HG03095 (cell line): ENCODE data around the gene PPFIA1.
"Not testable (repeated sequence)": the region's sequence is repeated elsewhere in the genome, so short reads cannot be mapped to it uniquely, and the experiment has no call there.

Experiments used
- ATAC-seq: cut with Tn5 transposase; IDR thresholded peaks from one replicate; pipeline ENCODE4 v1.9.1; 2021; ENCODE audit warnings: moderate library complexity; ENCODE audit not compliant: unreplicated experiment

Gene PPFIA1

DNA sequence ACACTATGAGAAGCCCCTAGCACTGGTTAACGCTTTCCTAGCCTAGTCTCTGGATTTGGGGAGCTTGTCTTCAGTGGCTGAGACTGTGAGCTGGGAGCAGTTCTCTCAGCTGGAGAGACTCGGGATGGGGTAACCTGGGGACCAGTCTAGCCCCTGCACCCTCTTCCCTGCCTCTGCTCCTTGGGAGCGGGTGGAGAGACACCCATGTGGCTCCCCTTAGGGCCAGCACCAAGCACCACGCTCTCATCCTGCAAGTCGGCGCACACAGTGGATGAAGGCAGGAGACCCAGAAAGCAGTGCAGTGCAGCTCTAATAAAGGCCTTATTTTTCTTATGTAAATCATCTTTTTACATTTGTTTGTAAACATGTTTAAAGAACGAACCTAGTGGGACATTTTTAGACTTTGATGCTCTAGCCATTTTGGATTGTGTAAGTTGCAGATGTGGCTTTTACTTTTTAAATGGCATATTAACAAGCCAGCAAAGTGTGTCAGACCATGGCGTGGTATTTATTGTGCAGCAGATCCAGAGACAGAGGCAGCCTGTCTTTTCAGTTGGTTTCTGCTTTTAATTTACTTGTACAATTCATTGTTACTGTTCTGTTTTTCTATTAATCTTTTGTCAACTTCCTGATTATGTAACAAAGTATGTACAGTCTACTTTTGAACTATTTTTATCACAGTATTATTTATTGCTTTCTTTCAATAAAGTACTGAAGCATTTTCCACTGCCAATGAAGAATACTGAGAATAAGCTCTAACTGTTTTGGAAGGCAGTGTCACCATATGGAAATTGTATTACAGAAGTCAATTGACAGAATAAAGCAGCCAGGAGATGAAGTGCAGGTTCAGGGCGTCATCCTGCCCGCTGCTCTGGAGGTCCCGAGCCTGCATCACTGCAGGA, 113.4 kb downstream of the PPFIA1 start:
- no peak for ATAC-seq

DNA sequence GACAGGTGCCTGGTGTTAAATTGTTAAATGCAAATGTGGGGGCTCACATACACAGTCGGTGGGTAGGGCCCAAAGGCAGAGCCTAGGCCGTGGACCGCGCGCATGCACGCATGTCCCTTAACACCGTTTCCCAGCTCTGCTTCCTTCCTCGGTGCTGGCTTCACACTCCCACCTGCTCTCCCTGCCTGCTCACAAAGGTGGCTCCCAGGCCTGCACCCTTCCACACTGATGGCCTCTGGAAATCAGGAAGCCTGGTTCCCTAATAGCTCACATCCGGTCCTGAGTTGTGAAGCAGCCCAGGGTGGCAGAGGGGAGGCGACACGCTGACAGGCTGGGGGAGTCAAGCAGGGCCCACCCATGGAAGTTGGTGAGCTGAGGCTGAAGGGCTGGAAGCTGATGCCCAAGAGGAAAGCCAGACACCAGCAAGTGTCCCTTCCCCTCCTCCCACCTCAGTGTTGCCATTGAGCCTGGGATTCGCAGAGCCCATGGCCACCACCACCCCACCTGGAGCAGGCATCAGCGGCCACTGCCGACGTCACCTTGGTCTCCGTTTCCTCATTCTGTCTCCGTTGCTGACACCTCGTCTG, 114.2 kb downstream of the PPFIA1 start:
- no peak for ATAC-seq

DNA sequence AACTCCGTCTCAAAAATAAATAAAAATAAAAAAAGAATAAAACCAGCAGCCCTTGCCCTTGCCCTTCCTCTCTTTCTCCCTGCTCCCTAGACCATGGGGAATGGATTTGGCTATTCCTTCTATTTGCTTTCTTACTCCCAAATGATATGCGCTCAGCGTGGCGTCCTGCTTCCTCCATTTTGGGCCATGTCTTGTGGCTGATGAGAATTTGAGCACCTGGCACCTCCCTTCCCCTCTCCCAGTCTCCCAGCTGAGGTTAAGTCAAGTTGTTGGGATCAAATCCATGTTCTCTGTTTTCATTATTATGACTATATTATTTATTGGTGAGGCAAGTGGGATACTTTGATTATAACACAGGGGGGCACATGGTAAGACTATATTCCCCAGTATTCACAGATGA, 117.1 kb downstream of the PPFIA1 start:
- ATAC-seq: no peak

DNA sequence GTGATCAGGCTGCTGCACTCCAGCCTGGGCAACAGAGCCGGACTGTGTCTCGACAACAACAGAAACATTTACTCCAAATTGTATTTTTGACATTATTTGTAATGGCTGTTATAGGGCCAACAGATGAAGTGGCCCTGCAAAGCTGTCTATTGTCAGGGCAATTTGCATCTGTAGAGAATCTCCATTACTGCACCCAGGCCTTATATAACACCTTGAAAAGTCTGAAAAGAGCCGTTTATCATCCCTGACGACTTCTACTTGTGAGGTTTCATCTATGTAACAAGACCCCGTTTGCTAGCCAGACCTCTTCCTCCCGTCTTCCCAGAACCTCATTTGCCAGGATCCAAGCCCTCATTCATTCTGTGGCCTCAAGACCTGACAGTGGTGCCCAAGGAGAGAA, 118.7 kb downstream of the PPFIA1 start:
- ATAC-seq: no peak

DNA sequence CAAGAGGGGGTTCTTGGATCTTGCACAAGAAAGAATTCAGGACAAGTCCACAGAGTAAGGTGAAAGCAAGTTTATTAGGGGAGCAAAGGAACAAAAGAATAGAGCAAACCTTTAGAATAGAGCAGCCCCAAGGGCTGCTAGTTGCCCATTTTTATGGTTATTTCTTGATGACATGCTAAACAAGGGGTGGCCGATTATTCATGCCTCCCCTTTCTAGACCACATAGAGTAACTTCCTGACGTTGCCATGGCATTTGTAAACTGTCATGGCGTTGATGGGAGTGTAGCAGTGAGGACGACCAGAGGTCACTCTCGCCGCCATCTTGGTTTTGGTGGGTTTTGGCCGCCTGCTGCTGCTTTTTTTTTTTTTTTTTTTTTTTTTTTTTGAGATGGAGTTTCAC, 120.4 kb downstream of the PPFIA1 start:
- ATAC-seq: not testable (repeated sequence)

DNA sequence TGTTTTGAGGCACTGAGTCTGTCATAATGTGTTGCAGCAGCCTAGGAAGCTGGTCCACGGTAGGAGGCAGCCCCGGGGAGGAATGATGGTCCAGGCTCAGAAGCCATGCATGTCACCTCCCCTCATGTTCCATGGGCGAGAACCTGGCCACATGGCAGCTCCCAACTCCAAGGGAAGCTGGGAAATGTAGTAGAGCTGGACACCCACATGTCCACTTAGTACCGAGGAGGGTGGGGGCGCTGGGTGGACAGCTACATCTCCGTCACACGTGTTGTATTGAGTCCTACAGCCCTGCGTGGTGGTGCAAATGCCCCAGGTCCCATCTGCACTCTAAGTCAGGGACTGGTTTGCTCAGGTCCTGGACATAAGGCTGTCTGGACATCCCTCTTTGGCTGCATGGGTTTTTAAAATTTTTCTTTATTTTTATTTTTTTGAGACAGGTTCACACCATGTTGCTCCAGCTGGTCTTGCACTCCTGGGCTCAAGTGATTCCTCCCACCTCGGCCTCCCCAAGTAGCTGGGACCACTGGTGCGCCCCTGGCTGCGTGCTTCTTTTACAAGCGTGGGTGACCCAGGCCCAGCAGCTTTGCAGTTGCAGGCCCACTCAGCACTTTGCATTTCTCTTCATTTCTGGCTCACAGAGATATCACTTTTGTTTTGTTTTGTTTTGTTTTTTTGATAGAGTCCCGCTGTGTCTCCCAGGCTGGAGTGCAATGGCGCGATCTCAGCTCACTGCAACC, 123.9 kb downstream of the PPFIA1 start:
- no peak for ATAC-seq

DNA sequence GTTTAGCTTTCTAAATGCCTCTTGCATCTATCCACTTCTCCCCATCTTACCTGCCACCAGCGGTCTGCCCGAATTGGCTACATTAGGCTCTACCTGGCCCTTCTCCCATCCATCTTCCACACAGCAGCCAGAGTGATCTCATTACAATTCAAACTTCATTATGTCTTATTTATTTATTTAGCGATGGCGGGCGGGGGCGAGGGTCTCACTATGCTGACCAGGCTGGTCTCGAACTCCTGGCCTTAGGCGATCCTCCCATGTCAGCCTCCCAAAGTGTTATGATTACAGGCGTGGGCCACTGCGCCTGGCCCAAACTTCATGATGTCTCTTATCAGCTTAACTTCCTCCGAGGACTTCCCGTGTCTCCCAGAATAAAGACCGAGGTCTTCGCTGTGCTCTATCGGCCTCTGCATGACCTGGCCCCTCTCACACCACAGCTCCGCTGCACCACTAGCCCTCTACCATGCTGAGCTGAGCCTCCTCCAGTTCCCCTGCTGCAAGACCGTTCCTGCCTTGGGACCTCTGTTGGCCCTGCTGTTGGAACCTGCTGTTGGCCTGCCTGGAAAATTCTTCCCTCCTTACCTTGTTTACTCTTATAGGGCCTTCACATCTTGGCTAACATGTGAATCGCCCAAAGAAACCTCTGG, 127.0 kb downstream of the PPFIA1 start:
- no peak for ATAC-seq

DNA sequence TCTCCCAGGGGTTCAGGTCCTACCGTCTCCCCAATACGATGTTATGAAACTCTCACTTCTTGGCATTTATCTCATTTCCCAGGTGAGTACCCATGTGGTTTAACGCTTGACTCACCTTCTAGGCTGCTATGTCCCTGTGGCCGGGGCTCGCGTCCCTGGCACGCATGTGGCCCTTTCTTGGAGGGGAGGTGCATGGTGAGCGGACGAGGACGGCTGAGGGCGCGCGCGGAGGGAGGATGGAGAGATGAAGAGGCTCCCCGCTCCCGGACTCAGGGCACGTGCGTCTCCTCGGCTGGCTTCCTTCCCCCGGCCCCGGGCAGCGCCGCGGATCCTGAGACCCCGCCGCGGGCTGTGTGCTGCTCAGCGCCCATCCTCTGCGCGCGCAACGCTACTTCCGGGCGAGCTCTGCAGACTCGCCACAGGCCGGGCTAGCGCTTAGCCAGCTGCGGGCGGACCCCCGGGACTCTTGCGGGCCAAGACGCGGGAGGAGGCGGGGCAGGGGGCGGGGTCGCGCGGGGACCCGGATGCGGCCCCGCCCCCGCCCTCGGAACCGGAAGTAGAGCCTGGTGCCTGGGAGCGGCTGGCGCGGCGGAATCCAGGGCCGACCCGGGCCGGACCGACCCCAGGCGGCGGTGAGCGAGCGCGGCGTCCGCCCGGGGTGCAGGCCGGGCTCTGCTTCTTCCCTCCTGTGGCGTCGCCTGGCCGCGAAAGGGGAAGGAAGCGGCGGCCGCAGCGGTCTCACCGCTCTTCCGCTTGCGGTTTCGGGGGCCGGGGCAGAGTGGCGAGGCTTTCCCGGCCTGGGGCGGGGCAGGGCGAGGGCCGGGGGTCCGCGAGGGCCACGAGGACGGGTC, 127.7 kb downstream of the PPFIA1 start, which contains the start of gene CTTN:
TSS of gene CTTN (plus strand) at position 547 of the 851 bp plus-strand sequence. CDS start 8,769 bp downstream, outside the sequence.
- ATAC-seq: no peak

DNA sequence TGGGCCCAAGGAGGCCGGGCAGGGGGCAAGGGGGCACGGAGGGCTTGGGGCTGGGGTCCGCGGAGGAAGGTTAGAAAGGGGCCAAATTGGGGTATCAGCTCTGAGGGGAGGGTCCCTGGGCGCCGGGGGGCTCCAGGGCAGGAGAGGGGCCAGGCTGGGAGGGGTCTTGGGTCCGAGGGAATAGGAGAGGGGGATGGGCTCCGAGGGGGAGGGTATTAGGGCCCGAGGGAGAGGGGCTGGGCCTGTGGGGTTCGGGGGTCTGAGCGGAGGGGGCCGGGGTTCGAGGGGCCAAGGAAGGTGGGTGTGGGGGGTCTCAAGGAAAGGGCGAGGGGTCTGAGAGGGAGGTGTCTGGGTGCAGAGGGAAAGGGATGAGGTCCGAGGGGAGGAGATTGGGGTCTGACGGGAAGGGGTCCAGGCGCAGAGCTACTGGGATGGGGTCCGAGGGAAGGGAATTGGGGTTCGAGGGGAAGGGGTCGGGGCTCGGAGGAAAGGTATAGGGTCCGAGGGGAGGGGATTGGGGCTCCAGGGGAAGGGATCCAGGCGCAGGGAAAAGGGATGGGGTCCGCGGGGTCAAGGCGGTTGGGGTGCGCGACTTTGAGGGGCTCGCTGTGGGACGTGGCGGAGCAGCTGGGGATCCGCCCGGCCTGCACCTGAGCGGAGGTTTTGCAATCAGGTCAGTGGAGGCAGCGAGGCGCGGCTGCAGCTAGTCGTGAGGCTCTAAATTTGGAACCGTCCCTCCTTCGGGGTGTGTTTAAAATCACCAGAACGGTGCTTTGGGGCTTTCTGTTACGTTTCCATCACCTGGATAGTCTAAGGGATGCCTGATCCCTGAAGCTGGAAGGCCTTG, 128.6 kb downstream of the PPFIA1 start:
- no peak for ATAC-seq

DNA sequence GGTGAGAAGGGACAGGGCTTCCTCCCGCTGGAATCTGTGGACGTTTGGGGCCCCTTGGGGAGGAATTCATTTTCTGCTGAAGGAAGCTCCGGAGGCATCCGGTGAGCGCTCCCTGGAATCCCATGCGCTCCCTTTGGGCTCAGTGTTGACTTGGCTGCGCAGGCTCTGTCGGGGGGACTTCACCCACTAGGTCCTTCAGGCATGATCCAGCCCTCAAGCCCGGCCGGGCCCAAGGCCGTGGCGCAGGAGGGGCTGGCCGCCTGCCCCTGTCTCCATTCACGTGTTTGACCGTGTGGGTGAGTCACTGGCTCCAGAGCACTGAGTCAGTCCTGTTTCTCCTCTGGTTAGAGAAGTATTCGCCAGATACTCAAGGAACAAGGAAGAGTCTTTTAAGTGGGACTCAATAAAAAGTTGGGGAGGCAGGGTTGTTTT, 129.2 kb downstream of the PPFIA1 start:
- ATAC-seq: no peak

DNA sequence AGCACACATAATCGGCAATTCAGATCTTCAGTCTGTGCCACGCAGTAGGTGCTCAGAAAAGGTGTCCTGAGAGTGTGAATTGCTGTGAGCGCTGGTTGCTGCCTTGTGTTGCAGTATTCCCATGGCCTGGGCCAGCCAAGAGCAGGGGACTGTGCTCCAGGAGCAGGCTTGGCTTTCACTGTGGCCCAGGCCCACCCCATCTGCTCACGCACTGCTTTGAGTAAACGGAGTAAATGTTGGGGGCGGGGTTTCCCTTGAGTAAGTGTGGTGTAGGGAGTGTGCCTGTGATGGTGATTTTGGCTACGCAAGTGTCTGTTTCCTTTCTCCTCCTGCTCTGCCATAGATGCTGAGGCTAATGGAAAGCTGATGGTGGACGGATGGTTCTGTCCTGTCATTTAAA, 130.2 kb downstream of the PPFIA1 start:
- no peak for ATAC-seq

DNA sequence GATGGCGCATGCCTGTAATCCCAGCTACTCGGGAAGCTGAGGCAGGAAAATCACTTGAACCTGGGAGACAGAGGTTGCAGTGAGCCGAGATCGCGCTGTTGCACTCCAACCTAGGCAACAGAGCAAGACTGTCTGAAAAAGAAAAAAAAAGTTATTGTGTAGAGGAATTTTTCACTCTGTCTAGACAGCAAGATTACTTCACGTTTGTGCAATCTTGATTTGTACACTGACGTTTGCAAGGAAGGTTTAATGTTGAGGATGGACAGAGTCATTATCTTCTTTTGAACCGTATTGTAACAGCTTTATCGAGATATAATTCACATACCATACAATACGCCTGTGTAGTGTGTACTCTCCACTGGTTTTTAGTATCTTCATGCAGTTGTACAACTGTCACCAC, 131.5 kb downstream of the PPFIA1 start:
- no peak for ATAC-seq

DNA sequence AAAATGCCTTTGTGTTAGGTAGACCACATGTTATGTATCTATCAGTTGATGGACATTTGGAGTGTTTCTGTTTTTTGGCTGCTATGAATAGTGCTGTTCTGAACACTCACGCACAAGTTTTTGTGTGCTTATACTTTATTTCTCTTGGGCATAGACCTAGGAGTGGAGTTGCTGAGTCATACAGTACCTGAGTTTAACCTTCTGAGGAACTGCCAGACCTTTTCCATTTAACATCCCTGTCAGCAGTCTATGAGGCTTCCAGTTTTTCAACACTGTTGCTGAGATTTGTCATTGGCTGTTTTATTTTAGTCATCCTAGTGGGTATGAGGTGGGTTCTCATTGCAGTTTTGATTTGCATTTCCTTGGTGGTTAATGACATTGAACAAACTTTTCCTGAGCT, 132.2 kb downstream of the PPFIA1 start:
- no peak for ATAC-seq

DNA sequence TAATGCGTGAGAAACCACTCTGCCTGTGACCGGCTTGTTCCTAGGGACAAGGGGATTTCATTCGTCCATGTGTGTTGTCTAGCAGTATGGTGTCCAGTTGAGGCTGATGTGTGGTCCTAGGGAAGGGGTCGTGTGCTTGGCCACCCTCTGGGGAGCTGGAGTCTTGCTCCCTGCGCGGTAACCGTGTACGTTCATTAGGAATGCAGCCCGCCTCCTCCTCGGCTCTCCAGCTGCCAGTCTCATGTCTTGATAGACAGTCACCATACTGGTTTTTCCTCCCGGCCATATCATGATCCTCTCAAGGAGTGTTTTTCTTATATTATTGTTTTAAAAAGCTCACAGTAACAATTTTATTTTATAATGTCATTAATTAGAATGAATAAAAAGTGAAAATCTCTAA, 133.8 kb downstream of the PPFIA1 start:
- no peak for ATAC-seq

DNA sequence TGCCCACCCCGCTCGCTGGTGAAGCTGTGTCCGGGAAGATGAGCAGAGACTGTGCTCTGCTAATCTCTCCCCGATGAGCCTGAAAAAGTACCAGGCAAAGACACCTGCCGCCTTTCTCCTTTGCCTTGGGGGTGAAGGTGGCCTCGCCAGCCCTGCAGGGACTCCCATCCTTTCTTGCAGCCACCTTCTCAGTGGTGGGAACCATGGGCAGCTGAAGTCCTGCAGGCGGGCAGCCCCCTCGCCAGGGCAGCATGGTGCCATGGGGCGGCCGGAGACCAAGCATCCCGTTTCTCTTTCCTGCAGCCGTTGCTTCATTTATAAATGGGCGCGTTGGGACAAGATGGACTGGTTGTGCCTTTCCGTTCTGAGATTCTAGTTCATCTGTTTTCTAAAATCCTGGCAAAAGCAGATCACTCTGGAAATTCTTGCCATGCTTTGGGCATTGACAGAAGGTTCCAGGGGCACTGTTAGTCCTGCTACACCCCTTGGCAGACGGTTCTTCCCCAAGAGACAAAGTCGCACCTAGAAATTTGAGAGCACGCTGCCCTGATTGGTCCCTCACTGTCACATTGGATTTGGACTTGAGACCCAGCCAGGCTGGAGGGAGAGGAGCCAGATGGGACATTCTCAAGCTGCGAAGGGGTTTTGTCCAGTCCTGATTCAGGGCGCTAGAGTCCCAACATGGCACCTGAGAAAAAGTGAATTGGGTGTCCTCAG, 135.3 kb downstream of the PPFIA1 start:
- ATAC-seq: no peak

DNA sequence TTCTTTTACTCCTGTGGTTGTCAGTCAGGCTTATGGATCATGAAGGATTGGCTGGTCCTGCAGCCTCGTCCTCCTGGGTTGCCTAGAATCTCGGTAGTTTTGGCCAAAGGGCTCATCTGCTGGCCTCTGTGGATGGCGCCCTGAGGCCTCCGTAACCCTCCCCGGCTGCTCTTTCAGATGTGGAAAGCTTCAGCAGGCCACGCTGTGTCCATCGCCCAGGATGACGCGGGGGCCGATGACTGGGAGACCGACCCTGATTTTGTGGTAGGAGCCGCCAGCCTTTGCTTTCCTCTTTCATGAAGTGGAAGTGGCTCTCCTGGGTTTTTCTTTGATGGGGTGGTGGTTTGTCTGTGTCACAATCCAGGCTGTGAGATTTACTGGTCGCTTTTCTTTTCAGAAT, 136.6 kb downstream of the PPFIA1 start:
- ATAC-seq: no peak

DNA sequence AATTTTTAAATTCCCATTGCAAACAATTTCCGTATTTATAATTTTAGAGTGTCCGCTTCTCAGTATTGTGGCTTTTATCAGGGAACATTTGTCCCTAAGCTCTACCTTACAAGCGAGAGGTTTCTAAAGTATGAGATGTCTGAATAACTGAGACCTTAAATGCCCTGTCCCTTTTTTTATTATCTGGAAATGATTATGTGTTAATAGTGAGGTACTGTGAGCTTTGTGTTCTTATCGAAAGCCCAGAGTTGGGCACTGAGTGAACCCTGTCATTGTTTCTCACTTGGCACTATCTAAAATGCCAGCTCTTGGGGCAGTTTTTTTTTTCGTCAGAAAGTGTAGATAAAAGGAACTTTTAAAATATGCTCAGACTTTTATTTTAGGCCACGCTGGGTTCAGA, 137.3 kb downstream of the PPFIA1 start:
- ATAC-seq: no peak

DNA sequence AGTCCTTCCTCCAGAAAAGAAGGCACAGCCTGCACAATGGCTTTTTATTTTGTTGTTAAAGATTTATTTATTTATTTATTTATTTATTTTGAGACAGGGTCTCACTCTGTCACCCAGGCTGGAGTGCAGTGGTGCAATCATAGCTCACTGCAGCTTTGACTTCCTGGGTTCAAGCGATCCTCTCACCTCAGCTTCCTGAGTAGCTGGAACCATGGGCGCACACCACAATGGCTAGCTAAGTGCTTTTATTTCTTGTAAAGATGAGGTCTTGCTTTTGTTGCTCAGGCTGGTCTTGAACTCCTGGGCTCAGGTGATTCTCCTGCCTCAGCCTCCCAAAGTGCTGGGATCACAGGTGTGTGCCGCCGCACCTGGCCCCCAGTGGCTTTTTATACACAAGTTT, 137.8 kb downstream of the PPFIA1 start:
- ATAC-seq: not testable (repeated sequence)

DNA sequence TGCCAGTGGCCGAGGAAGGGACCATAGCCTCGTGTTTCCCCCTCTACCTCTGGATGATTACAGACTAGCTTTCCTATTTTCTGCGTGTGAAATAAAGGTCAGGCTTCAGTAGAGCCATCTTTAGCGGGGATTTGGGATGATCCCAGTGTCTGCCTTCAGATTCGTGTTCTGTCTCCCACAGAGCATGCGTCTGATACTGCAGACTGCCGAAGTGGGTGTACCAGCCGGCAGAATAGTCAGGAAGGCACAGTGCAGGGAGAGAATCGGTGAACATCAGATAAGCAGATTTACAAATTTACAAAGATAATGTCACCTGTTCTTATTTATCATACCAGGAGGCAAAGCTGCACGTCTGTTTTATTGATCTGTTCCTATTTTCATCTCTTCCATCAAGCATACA, 138.9 kb downstream of the PPFIA1 start:
- ATAC-seq: no peak
